Measurements from ENCODE around the gene ZNF382. TPM values are rescaled to one million over a fixed set of nuclear protein-coding genes. Genes with fewer than 3 reads are reported as not detected.
A peak's percentile ranks its signal among the peaks of the same experiment; 100 is the strongest.

ZNF382 gene
- total RNA-seq, 1 experiment from 2014 or later: 2.5 TPM

GRCh38 chr19:36604656-36605100 is 435 bp upstream of the ZNF382 start:
- CTCF ChIA-PET: interaction anchor here (0.6 kb wide), 2 partner anchors 85 to 888 kb away, joined by 3 to 4 read pairs; no protein-coding TSS in a partner anchor
- peaks cover 15% of the 10 kb centered on the region for H3K36me3 Mint-ChIP-seq (ENCODE audit: insufficient read depth, unreplicated experiment)
- peak overlapping the region; percentile 80 for H3K4me3 Mint-ChIP-seq (ENCODE audit: low read depth, unreplicated experiment)
- no peak for TF ChIP-seq CTCF (IDR thresholded peaks at IDR 0.05; ENCODE audit: unreplicated experiment)
- no peaks in the 10 kb centered on the region for H3K27me3 Mint-ChIP-seq (ENCODE audit: unreplicated experiment)
- BruUV-seq (replicated peaks): no TSS peak
- H3K9me3 Mint-ChIP-seq (ENCODE audit: low read depth, unreplicated experiment): peaks cover 23% of the 10 kb centered on the region
- peak overlapping the region; percentile 37 for H3K27ac Mint-ChIP-seq (ENCODE audit: unreplicated experiment)
- H3K4me1 Mint-ChIP-seq (ENCODE audit: low read depth, unreplicated experiment): no peaks in the 10 kb centered on the region
- DNase-seq: peak; percentile 54
- intact Hi-C loops (cut with micrococcal nuclease; ENCODE audit: unreplicated experiment): no loop called here

GRCh38 chr19:36605877-36606478 is 865 bp downstream of the ZNF382 start:
- intact Hi-C loops (cut with micrococcal nuclease; ENCODE audit: unreplicated experiment): no loop called here
- CTCF ChIA-PET: no interaction called here
- no peak for TF ChIP-seq CTCF (IDR thresholded peaks at IDR 0.05; ENCODE audit: unreplicated experiment)
- Mint-ChIP-seq H3K27me3 (ENCODE audit: unreplicated experiment) (no peaks in the 10 kb centered on the region), H3K9me3 (ENCODE audit: low read depth, unreplicated experiment) (peaks cover 23% of the 10 kb centered on the region), H3K4me3 (ENCODE audit: low read depth, unreplicated experiment) (peak overlapping the region; percentile 80), H3K36me3 (ENCODE audit: insufficient read depth, unreplicated experiment) (peaks cover 15% of the 10 kb centered on the region), H3K27ac (ENCODE audit: unreplicated experiment) (no peak overlapping the region), H3K4me1 (ENCODE audit: low read depth, unreplicated experiment) (no peaks in the 10 kb centered on the region)
- TSS peak; percentile 42 for BruUV-seq (replicated peaks)
- DNase-seq: no peak

- DNase-seq: no peak
- Mint-ChIP-seq H3K4me1 (ENCODE audit: low read depth, unreplicated experiment) (no peaks in the 10 kb centered on the region), H3K9me3 (ENCODE audit: low read depth, unreplicated experiment) (peaks cover 31% of the 10 kb centered on the region), H3K4me3 (ENCODE audit: low read depth, unreplicated experiment) (no peak overlapping the region), H3K27me3 (ENCODE audit: unreplicated experiment) (no peaks in the 10 kb centered on the region), H3K27ac (ENCODE audit: unreplicated experiment) (no peak overlapping the region), H3K36me3 (ENCODE audit: insufficient read depth, unreplicated experiment) (no peaks in the 10 kb centered on the region)
- CTCF ChIA-PET: no interaction called here
- no TSS peak for BruUV-seq (replicated peaks)
- intact Hi-C loops (cut with micrococcal nuclease; ENCODE audit: unreplicated experiment): no loop called here
- no peak for TF ChIP-seq CTCF (IDR thresholded peaks at IDR 0.05; ENCODE audit: unreplicated experiment)
Observed at GRCh38 chr19:36627057-36627456, 21.9 kb downstream of the ZNF382 start.

GRCh38 chr19:36635342-36635741 is 30.2 kb downstream of the ZNF382 start:
- intact Hi-C loops (cut with micrococcal nuclease; ENCODE audit: unreplicated experiment): no loop called here
- Mint-ChIP-seq H3K4me1 (ENCODE audit: low read depth, unreplicated experiment) (no peaks in the 10 kb centered on the region), H3K36me3 (ENCODE audit: insufficient read depth, unreplicated experiment) (peaks cover 10% of the 10 kb centered on the region), H3K27ac (ENCODE audit: unreplicated experiment) (no peak overlapping the region), H3K9me3 (ENCODE audit: low read depth, unreplicated experiment) (peaks cover 26% of the 10 kb centered on the region), H3K4me3 (ENCODE audit: low read depth, unreplicated experiment) (no peak overlapping the region), H3K27me3 (ENCODE audit: unreplicated experiment) (no peaks in the 10 kb centered on the region)
- no peak for TF ChIP-seq CTCF (IDR thresholded peaks at IDR 0.05; ENCODE audit: unreplicated experiment)
- CTCF ChIA-PET: no interaction called here
- no peak for DNase-seq
- BruUV-seq (replicated peaks): no TSS peak
